Activated T-helper 1 cell treated with Interleukin-2 at 50 U/mL for 16 hours (primary cell): ENCODE measurements around the gene GNB2.
"Not testable (repeated sequence)": the region's sequence is repeated elsewhere in the genome, so short reads cannot be mapped to it uniquely, and the experiment has no call there.

Experiments used
- DNase-seq: peaks from one replicate; pipeline ENCODE4 v3.0.0-alpha.2; 2020; ENCODE audit warnings: low read depth

Gene GNB2

GRCh38 chr7:100673302-100673941 is at the start of gene GNB2:
Gene GNB2 (plus strand): TSS chr7:100673740. CDS start chr7:100676266, 2,526 bp downstream.
- DNase-seq: peak; percentile 94

GRCh38 chr7:100623951-100624824 is 49.4 kb upstream of the GNB2 start:
- no peak for DNase-seq

- DNase-seq: no peak
Measured at GRCh38 chr7:100626055-100626454, 47.5 kb upstream of the GNB2 start.

- peak; percentile 85 for DNase-seq
Measured at GRCh38 chr7:100626530-100627237, 46.9 kb upstream of the GNB2 start.

- no peak for DNase-seq
Measured at GRCh38 chr7:100627238-100627549, 46.3 kb upstream of the GNB2 start.

- no peak for DNase-seq
Measured at GRCh38 chr7:100629117-100629716, 44.3 kb upstream of the GNB2 start.

- no peak for DNase-seq
Measured at GRCh38 chr7:100630066-100630465, 43.5 kb upstream of the GNB2 start.

GRCh38 chr7:100632951-100633717 is 40.4 kb upstream of the GNB2 start:
- peak; percentile 43 for DNase-seq

GRCh38 chr7:100639995-100640516 is 33.5 kb upstream of the GNB2 start:
- DNase-seq: no peak

GRCh38 chr7:100640517-100641440 is 32.8 kb upstream of the GNB2 start:
- no peak for DNase-seq

- no peak for DNase-seq
Measured at GRCh38 chr7:100641463-100641859, 32.1 kb upstream of the GNB2 start, which contains the start of gene TFR2. Gene TFR2 (minus strand): TSS chr7:100641552. CDS start chr7:100641509, 43 bp downstream.

- DNase-seq: no peak
Measured at GRCh38 chr7:100641860-100642533, 31.5 kb upstream of the GNB2 start.

- DNase-seq: no peak
Measured at GRCh38 chr7:100642534-100642907, 31.0 kb upstream of the GNB2 start.

GRCh38 chr7:100649826-100650565 is 23.5 kb upstream of the GNB2 start:
- no peak for DNase-seq

GRCh38 chr7:100654908-100655831 is 18.4 kb upstream of the GNB2 start:
- no peak for DNase-seq

GRCh38 chr7:100655908-100656674 is 17.4 kb upstream of the GNB2 start, which contains the start of gene ACTL6B:
Gene ACTL6B (minus strand): TSS chr7:100656448. CDS start chr7:100656354, 94 bp downstream.
- no peak for DNase-seq

- not testable (repeated sequence) for DNase-seq
Measured at GRCh38 chr7:100662194-100662776, 11.3 kb upstream of the GNB2 start.
